ENCODE results near the gene NOLC1. TPM values are rescaled to one million over a fixed set of nuclear protein-coding genes. Genes with fewer than 3 reads are reported as not detected.

The NOLC1 gene
- total and polyA plus RNA-seq, 4 donors, result 13.6 to 35.9 (median 24.5) TPM

- 91 to 92% methylated on average over 4 of the region's 4 CpGs for WGBS, 2 donors
- ATAC-seq (ENCODE audit: low FRiP score) (no peak), DNase-seq (peak in 1 of 2 donors; percentile 49)
- Histone ChIP-seq H3K27ac (ENCODE audit: low read depth in 1 of 2, low read length in 2 of 2) (no peak overlapping the region), H3K4me3 (ENCODE audit: low read length in 2 of 2) (no peak overlapping the region), H3K36me3 (ENCODE audit: control insufficient read depth in 1 of 2, insufficient read depth in 2 of 2, low read length in 1 of 2) (peaks cover 4 to 20% of the 10 kb centered on the region in 2 donors), H3K4me1 (ENCODE audit: control insufficient read depth in 1 of 2, insufficient read depth in 2 of 2, low read length in 2 of 2) (no peaks in the 10 kb centered on the region), H3K27me3 (ENCODE audit: control insufficient read depth in 1 of 2, insufficient read depth in 2 of 2, low read length in 1 of 2) (no peaks in the 10 kb centered on the region), H3K9me3 (ENCODE audit: control insufficient read depth, low read length) (no peaks in the 10 kb centered on the region)
- intact Hi-C loops (cut with DNase I), result no loop called here
Observed at GRCh38 chr10:102141583-102142107, 10.5 kb upstream of the NOLC1 start.

DNA sequence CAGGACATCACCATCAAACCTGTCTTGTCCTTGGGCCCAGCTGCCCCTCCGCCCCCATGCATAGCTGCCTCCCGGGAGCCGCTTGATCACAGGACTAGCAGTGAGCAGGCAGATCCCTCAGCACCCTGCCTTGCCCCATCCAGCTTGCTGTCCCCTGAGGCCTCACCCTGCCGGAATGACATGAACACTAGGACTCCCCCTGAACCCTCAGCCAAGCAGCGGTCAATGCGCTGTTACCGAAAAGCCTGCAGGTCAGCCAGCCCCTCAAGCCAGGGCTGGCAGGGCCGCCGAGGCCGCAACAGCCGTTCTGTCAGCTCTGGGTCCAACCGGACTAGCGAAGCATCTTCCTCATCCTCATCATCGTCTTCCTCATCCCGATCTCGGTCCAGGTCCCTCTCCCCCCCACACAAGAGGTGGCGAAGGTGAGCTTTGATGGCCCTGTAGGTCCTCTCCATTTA is 5.2 kb upstream of the NOLC1 start:
- H3K4me1 ChIP-seq (ENCODE audit: control insufficient read depth in 1 of 2, insufficient read depth in 2 of 2, low read length in 2 of 2), result no peaks in the 10 kb centered on the region
- ATAC-seq (ENCODE audit: low FRiP score) (no peak), DNase-seq (peak in 1 of 2 donors; percentile 72)
- H3K36me3 ChIP-seq (ENCODE audit: control insufficient read depth in 1 of 2, insufficient read depth in 2 of 2, low read length in 1 of 2), result peaks cover 0 to 11% of the 10 kb centered on the region in 2 donors
- H3K27me3 ChIP-seq (ENCODE audit: control insufficient read depth in 1 of 2, insufficient read depth in 2 of 2, low read length in 1 of 2), result no peaks in the 10 kb centered on the region
- H3K4me3 ChIP-seq (ENCODE audit: low read length in 2 of 2), result no peak overlapping the region
- intact Hi-C loops (cut with DNase I), result no loop called here
- no peaks in the 10 kb centered on the region for H3K9me3 ChIP-seq (ENCODE audit: control insufficient read depth, low read length)
- H3K27ac ChIP-seq (ENCODE audit: low read depth in 1 of 2, low read length in 2 of 2), result no peak overlapping the region
- WGBS, 2 donors, result 88 to 90% methylated on average over 17 of the region's 17 CpGs

GRCh38 chr10:102147561-102147960 is 4.6 kb upstream of the NOLC1 start:
- Histone ChIP-seq H3K27me3 (ENCODE audit: control insufficient read depth in 1 of 2, insufficient read depth in 2 of 2, low read length in 1 of 2) (no peaks in the 10 kb centered on the region), H3K36me3 (ENCODE audit: control insufficient read depth in 1 of 2, insufficient read depth in 2 of 2, low read length in 1 of 2) (peaks cover 0 to 11% of the 10 kb centered on the region in 2 donors), H3K4me3 (ENCODE audit: low read length in 2 of 2) (no peak overlapping the region), H3K27ac (ENCODE audit: low read depth in 1 of 2, low read length in 2 of 2) (no peak overlapping the region), H3K4me1 (ENCODE audit: control insufficient read depth in 1 of 2, insufficient read depth in 2 of 2, low read length in 2 of 2) (no peaks in the 10 kb centered on the region), H3K9me3 (ENCODE audit: control insufficient read depth, low read length) (no peaks in the 10 kb centered on the region)
- no peak for ATAC-seq (ENCODE audit: low FRiP score)
- intact Hi-C loops (cut with DNase I), result no loop called here
- no peak for DNase-seq
- WGBS, 2 donors, result 96% methylated on average over 1 of the region's 1 CpG

DNA sequence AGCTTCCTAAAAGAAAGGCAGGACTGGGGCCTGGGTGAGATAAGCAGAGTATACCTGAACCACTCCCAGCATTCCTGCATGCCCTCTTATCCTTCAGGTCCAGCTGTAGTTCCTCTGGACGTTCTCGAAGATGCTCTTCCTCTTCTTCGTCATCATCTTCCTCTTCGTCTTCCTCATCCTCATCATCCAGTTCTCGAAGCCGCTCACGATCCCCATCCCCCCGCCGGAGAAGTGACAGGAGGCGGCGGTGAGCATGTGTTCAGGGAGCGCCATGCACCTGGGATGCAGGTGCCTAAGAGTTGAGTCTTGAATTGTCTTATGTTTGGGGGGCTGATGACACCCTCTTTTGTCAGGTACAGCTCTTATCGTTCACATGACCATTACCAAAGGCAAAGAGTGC is 3.9 kb upstream of the NOLC1 start:
- H3K27me3 ChIP-seq (ENCODE audit: control insufficient read depth in 1 of 2, insufficient read depth in 2 of 2, low read length in 1 of 2), result no peaks in the 10 kb centered on the region
- no peak for ATAC-seq (ENCODE audit: low FRiP score)
- H3K9me3 ChIP-seq (ENCODE audit: control insufficient read depth, low read length), result no peaks in the 10 kb centered on the region
- intact Hi-C loops (cut with DNase I), result no loop called here
- DNase-seq, result peak in 1 of 2 donors; percentile 67
- H3K4me3 ChIP-seq (ENCODE audit: low read length in 2 of 2), result no peak overlapping the region
- no peaks in the 10 kb centered on the region for H3K4me1 ChIP-seq (ENCODE audit: control insufficient read depth in 1 of 2, insufficient read depth in 2 of 2, low read length in 2 of 2)
- H3K36me3 ChIP-seq (ENCODE audit: control insufficient read depth in 1 of 2, insufficient read depth in 2 of 2, low read length in 1 of 2), result peaks cover 0 to 11% of the 10 kb centered on the region in 2 donors
- no peak overlapping the region for H3K27ac ChIP-seq (ENCODE audit: low read depth in 1 of 2, low read length in 2 of 2)
- WGBS, 2 donors, result 94 to 95% methylated on average over 13 of the region's 13 CpGs

- H3K27ac ChIP-seq (ENCODE audit: low read depth in 1 of 2, low read length in 2 of 2), result peak overlapping the region in 1 of 2 donors; percentile 98
- H3K4me3 ChIP-seq (ENCODE audit: low read length in 2 of 2), result no peak overlapping the region
- H3K4me1 ChIP-seq (ENCODE audit: control insufficient read depth in 1 of 2, insufficient read depth in 2 of 2, low read length in 2 of 2), result no peaks in the 10 kb centered on the region
- intact Hi-C loops (cut with DNase I), result loop anchor here in 1 of 2 donors (10.0 kb wide), 1 partner anchor 244 kb away; the partner anchor contains the start of gene NFKB2
- no peak for ATAC-seq (ENCODE audit: low FRiP score)
- WGBS, 2 donors, result 49 to 54% methylated on average over 3 of the region's 3 CpGs
- DNase-seq, result peak; percentile 10 to 26
- no peaks in the 10 kb centered on the region for H3K27me3 ChIP-seq (ENCODE audit: control insufficient read depth in 1 of 2, insufficient read depth in 2 of 2, low read length in 1 of 2)
- H3K36me3 ChIP-seq (ENCODE audit: control insufficient read depth in 1 of 2, insufficient read depth in 2 of 2, low read length in 1 of 2), result peaks cover 0 to 8% of the 10 kb centered on the region in 2 donors
- no peaks in the 10 kb centered on the region for H3K9me3 ChIP-seq (ENCODE audit: control insufficient read depth, low read length)
Observed at GRCh38 chr10:102150970-102151773, 1.0 kb upstream of the NOLC1 start.

DNA sequence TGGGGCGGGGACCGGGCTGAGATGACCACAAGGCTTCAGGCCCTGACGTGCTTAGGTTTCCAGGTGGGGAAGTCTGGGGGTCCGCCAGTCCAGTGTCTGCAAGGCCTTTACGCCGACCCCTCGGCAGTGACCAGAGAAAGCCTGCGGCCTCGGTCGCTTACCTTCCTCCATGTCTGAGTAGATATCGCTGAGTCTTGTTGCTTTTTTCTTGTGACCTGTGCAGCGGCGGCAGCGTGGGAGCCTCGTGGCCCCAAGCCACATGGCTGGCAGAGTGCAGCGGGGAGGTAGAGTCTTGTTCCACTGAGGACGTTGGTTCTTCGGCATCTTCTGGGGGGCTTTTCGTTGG is 329 bp downstream of the NOLC1 start:
- peak; percentile 20 for ATAC-seq (ENCODE audit: low FRiP score)
- no peaks in the 10 kb centered on the region for H3K9me3 ChIP-seq (ENCODE audit: control insufficient read depth, low read length)
- H3K36me3 ChIP-seq (ENCODE audit: control insufficient read depth in 1 of 2, insufficient read depth in 2 of 2, low read length in 1 of 2), result peaks cover 0 to 9% of the 10 kb centered on the region in 2 donors
- DNase-seq, result no peak
- H3K4me3 ChIP-seq (ENCODE audit: low read length in 2 of 2), result peak overlapping the region; percentile 62 to 76
- intact Hi-C loops (cut with DNase I), result loop anchor here in 1 of 2 donors (1.0 to 10.0 kb wide), 2 partner anchors 19 to 242 kb away; partner anchors contain the start of genes NFKB2 and PPRC1
- peak overlapping the region in 1 of 2 donors; percentile 92 for H3K27ac ChIP-seq (ENCODE audit: low read depth in 1 of 2, low read length in 2 of 2)
- WGBS, 2 donors, result 0 to 1% methylated on average over 19 of the region's 19 CpGs
- H3K27me3 ChIP-seq (ENCODE audit: control insufficient read depth in 1 of 2, insufficient read depth in 2 of 2, low read length in 1 of 2), result no peaks in the 10 kb centered on the region
- H3K4me1 ChIP-seq (ENCODE audit: control insufficient read depth in 1 of 2, insufficient read depth in 2 of 2, low read length in 2 of 2), result no peaks in the 10 kb centered on the region

- H3K36me3 ChIP-seq (ENCODE audit: control insufficient read depth in 1 of 2, insufficient read depth in 2 of 2, low read length in 1 of 2), result peaks cover 3 to 9% of the 10 kb centered on the region in 2 donors
- H3K4me3 ChIP-seq (ENCODE audit: low read length in 2 of 2), result peak overlapping the region; percentile 62 to 76
- no peak for DNase-seq
- 42 to 43% methylated on average over 5 of the region's 5 CpGs for WGBS, 2 donors
- no peaks in the 10 kb centered on the region for H3K4me1 ChIP-seq (ENCODE audit: control insufficient read depth in 1 of 2, insufficient read depth in 2 of 2, low read length in 2 of 2)
- H3K27me3 ChIP-seq (ENCODE audit: control insufficient read depth in 1 of 2, insufficient read depth in 2 of 2, low read length in 1 of 2), result no peaks in the 10 kb centered on the region
- ATAC-seq (ENCODE audit: low FRiP score), result no peak
- H3K27ac ChIP-seq (ENCODE audit: low read depth in 1 of 2, low read length in 2 of 2), result no peak overlapping the region
- intact Hi-C loops (cut with DNase I), result loop anchor here in 1 of 2 donors (10.0 kb wide), 1 partner anchor 242 kb away; the partner anchor contains the start of gene NFKB2
- H3K9me3 ChIP-seq (ENCODE audit: control insufficient read depth, low read length), result no peaks in the 10 kb centered on the region
Observed at GRCh38 chr10:102153093-102153620, 968 bp downstream of the NOLC1 start.

DNA sequence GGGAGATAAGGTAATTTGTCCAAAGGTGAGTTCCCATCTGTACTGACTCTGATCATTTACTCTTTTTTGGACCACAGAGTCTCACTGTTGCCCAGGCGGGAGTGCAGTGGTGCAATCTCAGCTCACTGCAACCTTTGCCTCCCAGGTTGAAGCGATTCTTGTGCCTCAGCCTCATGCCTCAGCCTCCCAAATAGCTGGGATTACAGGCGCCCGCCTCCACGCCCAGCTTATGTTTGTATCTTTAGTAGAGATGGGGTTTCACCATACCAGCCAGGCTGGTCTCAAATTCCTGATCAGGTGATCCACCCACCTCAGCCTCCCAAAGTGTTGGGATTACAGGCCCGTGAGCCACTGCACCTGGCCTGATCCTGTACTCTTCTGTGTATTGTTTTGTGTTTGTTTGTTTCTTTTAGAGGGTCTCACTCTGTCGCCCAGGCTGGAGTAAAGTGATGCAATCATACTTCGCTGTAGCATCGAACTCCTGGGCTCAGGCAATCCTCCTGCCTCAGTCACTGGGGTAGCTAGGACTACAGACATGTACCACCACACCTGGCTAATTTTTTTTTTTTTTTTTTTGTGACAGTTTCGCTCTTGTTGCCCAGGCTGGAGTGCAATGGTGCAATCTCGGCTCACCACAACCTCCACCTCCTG is 2.4 kb downstream of the NOLC1 start:
- peaks cover 3 to 9% of the 10 kb centered on the region in 2 donors for H3K36me3 ChIP-seq (ENCODE audit: control insufficient read depth in 1 of 2, insufficient read depth in 2 of 2, low read length in 1 of 2)

More for the DNA sequence above, 2.4 kb downstream of the NOLC1 start:
- Histone ChIP-seq H3K4me1 (ENCODE audit: control insufficient read depth in 1 of 2, insufficient read depth in 2 of 2, low read length in 2 of 2) (no peaks in the 10 kb centered on the region), H3K4me3 (ENCODE audit: low read length in 2 of 2) (no peak overlapping the region), H3K27ac (ENCODE audit: low read depth in 1 of 2, low read length in 2 of 2) (no peak overlapping the region), H3K9me3 (ENCODE audit: control insufficient read depth, low read length) (no peaks in the 10 kb centered on the region), H3K27me3 (ENCODE audit: control insufficient read depth in 1 of 2, insufficient read depth in 2 of 2, low read length in 1 of 2) (no peaks in the 10 kb centered on the region)
- ATAC-seq (ENCODE audit: low FRiP score) (no peak), DNase-seq (peak in 1 of 2 donors; percentile 37)
- 94 to 95% methylated on average over 11 of the region's 11 CpGs for WGBS, 2 donors
- intact Hi-C loops (cut with DNase I), result loop anchor here in 1 of 2 donors (10.0 kb wide), 1 partner anchor 240 kb away; the partner anchor contains the start of gene NFKB2
